WTC11 (cell line): ENCODE results near the gene PDE8A.

Experiments used
- CTCF ChIP-seq: fragments of 200-600 bp; IDR thresholded peaks from 2 replicates; pipeline ENCODE4 v1.8.0; 2022; ENCODE audit warnings: antibody characterized with exemption
- FOXP1 ChIP-seq: sonication (generic); formaldehyde crosslinking; IDR thresholded peaks from 2 replicates; pipeline ENCODE4 v1.8.0; 2022; ENCODE audit warnings: missing genetic modification reagents, mild to moderate bottlenecking, moderate library complexity, borderline replicate concordance
- IRF1 ChIP-seq: sonication (generic); formaldehyde crosslinking; IDR thresholded peaks from 2 replicates; pipeline ENCODE4 v1.8.0; 2023; ENCODE audit warnings: missing genetic modification reagents
- MAX ChIP-seq: sonication (generic); formaldehyde crosslinking; IDR thresholded peaks from 2 replicates; pipeline ENCODE4 v1.8.0; 2022; ENCODE audit warnings: mild to moderate bottlenecking, missing genetic modification reagents
- NFYB ChIP-seq: sonication (generic); formaldehyde crosslinking; conservative IDR thresholded peaks from 2 replicates; pipeline ENCODE4 v1.8.0; 2022; ENCODE audit warnings: low read depth, missing genetic modification reagents
- TEAD4 ChIP-seq: sonication (generic); formaldehyde crosslinking; IDR thresholded peaks from 2 replicates; pipeline ENCODE4 v1.8.0; 2022; ENCODE audit warnings: mild to moderate bottlenecking, missing genetic modification reagents
- USF2 ChIP-seq: sonication (generic); formaldehyde crosslinking; IDR thresholded peaks from 2 replicates; pipeline ENCODE4 v1.8.1; 2023; ENCODE audit warnings: mild to moderate bottlenecking, missing genetic modification reagents, moderate library complexity
- ZBTB21 ChIP-seq: sonication (generic); formaldehyde crosslinking; IDR thresholded peaks from 2 replicates; pipeline ENCODE4 v1.8.1; 2023; ENCODE audit warnings: mild to moderate bottlenecking, missing genetic modification reagents, borderline replicate concordance
- ZNF232 ChIP-seq: sonication (generic); formaldehyde crosslinking; IDR thresholded peaks from 2 replicates; pipeline ENCODE4 v1.8.0; 2022; ENCODE audit warnings: mild to moderate bottlenecking, missing genetic modification reagents
- ZNF263 ChIP-seq: sonication (generic); formaldehyde crosslinking; IDR thresholded peaks from 2 replicates; pipeline ENCODE4 v1.8.1; 2022; ENCODE audit warnings: low read depth, mild to moderate bottlenecking, moderate library complexity, missing genetic modification reagents

GRCh38 chr15:85027033-85027380, 45.4 kb downstream of the PDE8A start:
- TF ChIP-seq TEAD4 (CRISPR knock-in tag): no peak
- no peak for TF ChIP-seq ZNF263
- TF ChIP-seq USF2 (CRISPR knock-in tag): no peak
- TF ChIP-seq CTCF: no peak
- no peak for TF ChIP-seq MAX (CRISPR knock-in tag)
- no peak for TF ChIP-seq NFYB (CRISPR knock-in tag)
- TF ChIP-seq IRF1 (CRISPR knock-in tag): no peak
- TF ChIP-seq FOXP1 (CRISPR knock-in tag): no peak
- no peak for TF ChIP-seq ZNF232 (CRISPR knock-in tag)
- TF ChIP-seq ZBTB21 (CRISPR knock-in tag): no peak
